GM12878 (cell line): ENCODE results near the gene LKAAEAR1. TPM values are rescaled to one million over a fixed set of nuclear protein-coding genes. Genes with fewer than 3 reads are reported as not detected.

Experiments
- ATAC-seq: fragments of 200-7000 bp; cut with Tn5 transposase; 3 replicates; pipeline ENCODE4 v1.9.1; 2020; ENCODE audit warnings: mild to moderate bottlenecking, moderate library complexity
- BruUV-seq: library from RNA; stranded (reverse); fragments of 400-500 nt; replicated peaks from 2 replicates; lab custom pipeline; 2021; lab: Mats Ljungman, UMichigan
- CTCF ChIA-PET: fragments of 300-600 bp; sonication (Branson Sonifier 250); formaldehyde crosslinking; extraction: SDS; loops from one replicate; lab custom pipeline; 2021; ENCODE audit warnings: inconsistent platforms; lab: Yijun Ruan, JAX
- POLR2A ChIA-PET: fragments of 350-600 bp; formaldehyde crosslinking; extraction: SDS; loops from one replicate; lab custom pipeline; 2021; ENCODE audit warnings: inconsistent platforms; lab: Charles Lee
- RAD21 ChIA-PET: fragments of 300-600 bp; sonication (Branson Sonifier 250); formaldehyde crosslinking; loops from one replicate; lab custom pipeline; 2023; ENCODE audit warnings: antibody characterized with exemption; ENCODE audit not compliant: unreplicated experiment; lab: Charles Lee
- SMC1A ChIA-PET: fragments of 300-600 bp; sonication (Branson Sonifier 250); formaldehyde crosslinking; loops from one replicate; lab custom pipeline; 2023; ENCODE audit not compliant: unreplicated experiment, uncharacterized antibody; lab: Charles Lee
- DNase-seq: peaks from one replicate; pipeline ENCODE4 v3.0.0-alpha.2; 2011; ENCODE audit warnings: low read depth, low spot score
- FAIRE-seq: peaks from 3 replicates; lab custom pipeline; 2011; peaks lifted over from hg19 to GRCh38; lab: Jason Lieb, UNC
- H2AFZ ChIP-seq: 2 replicates; pipeline ENCODE4 v1.6.0; 2011; ENCODE audit warnings: low read depth, low read length, control low read depth; ENCODE audit not compliant: control insufficient read depth
- H3K27ac ChIP-seq: 2 replicates; pipeline ENCODE4 v1.5.1; 2011; ENCODE audit warnings: control low read depth; ENCODE audit not compliant: control insufficient read depth, insufficient read depth
- H3K27me3 ChIP-seq, 2 experiments: replicated peaks in 1 of 2; 2 replicates each; pipeline versions ENCODE4 v1.6.0 to v1.6.1; 2011; ENCODE audit warnings: low read length in 1 of 2; ENCODE audit not compliant: control insufficient read depth in 2 of 2, insufficient read depth in 2 of 2
- H3K36me3 ChIP-seq, 2 experiments: 2 replicates each; pipeline ENCODE4 v1.5.1; 2011; ENCODE audit warnings: low read length in 1 of 2; ENCODE audit not compliant: control insufficient read depth in 2 of 2, insufficient read depth in 2 of 2
- H3K4me1 ChIP-seq: 2 replicates; pipeline ENCODE4 v1.6.1; 2011; ENCODE audit warnings: mild to moderate bottlenecking, low read length, moderate library complexity, mixed read lengths; ENCODE audit not compliant: control insufficient read depth, insufficient read depth
- H3K4me2 ChIP-seq: 2 replicates; pipeline ENCODE4 v1.6.0; 2011; ENCODE audit warnings: control low read depth; ENCODE audit not compliant: control insufficient read depth, insufficient read depth
- H3K4me3 ChIP-seq: fragments of 200-600 bp; sonication (generic); 2 replicates; pipeline ENCODE4 v1.5.1; 2016
- H3K79me2 ChIP-seq: 2 replicates; pipeline ENCODE4 v1.6.0; 2011; ENCODE audit warnings: low read length; ENCODE audit not compliant: control insufficient read depth, insufficient read depth
- H3K9ac ChIP-seq: 2 replicates; pipeline ENCODE4 v1.8.0; 2011; ENCODE audit warnings: low read length, control low read depth, mixed read lengths; ENCODE audit not compliant: control insufficient read depth, insufficient read depth
- H3K9me3 ChIP-seq: replicated peaks from 3 replicates; pipeline ENCODE4 v1.5.1; 2011; ENCODE audit warnings: mild to moderate bottlenecking, low read length; ENCODE audit not compliant: control insufficient read depth, insufficient read depth
- H4K20me1 ChIP-seq: 2 replicates; pipeline ENCODE4 v1.6.0; 2011; ENCODE audit not compliant: control insufficient read depth, insufficient read depth
- BCLAF1 ChIP-seq: fragments of 450-650 bp; IDR thresholded peaks from 2 replicates; pipeline ENCODE4 v1.6.1; 2017; ENCODE audit warnings: antibody characterized with exemption, mild to moderate bottlenecking, moderate library complexity
- HSF1 ChIP-seq: fragments of 150-350 bp; IDR thresholded peaks from 2 replicates; pipeline ENCODE4 v1.6.1; 2014; ENCODE audit warnings: mild to moderate bottlenecking, low read depth, low read length
- MEF2A ChIP-seq: IDR thresholded peaks from 2 replicates; pipeline ENCODE4 v1.6.1; 2011; ENCODE audit warnings: low read depth, mild to moderate bottlenecking, low read length, moderate library complexity; ENCODE audit not compliant: insufficient read depth
- NBN ChIP-seq: fragments of 450-650 bp; IDR thresholded peaks from 2 replicates; pipeline ENCODE4 v1.6.1; 2016
- NFYA ChIP-seq: IDR thresholded peaks from 2 replicates; pipeline ENCODE4 v1.6.1; 2011; ENCODE audit warnings: low read depth, mild to moderate bottlenecking, low read length, improper control_type of control experiment, borderline replicate concordance
- ZBTB11 ChIP-seq: fragments of 450-650 bp; formaldehyde crosslinking; IDR thresholded peaks from 2 replicates; pipeline ENCODE4 v1.5.0; 2022; ENCODE audit warnings: mild to moderate bottlenecking, missing genetic modification characterization
- ZSCAN29 ChIP-seq: fragments of 450-650 bp; IDR thresholded peaks from 2 replicates; pipeline ENCODE4 v1.6.1; 2017; ENCODE audit warnings: mild to moderate bottlenecking, moderate library complexity
- WGBS: methylation state at CpG from one replicate; pipeline ENCODE4 v1.1.6; 2016; ENCODE audit warnings: low lambda C conversion rate; ENCODE audit not compliant: insufficient replicate concordance, insufficient coverage; ENCODE audit errors: missing lambda C conversion rate; 5-methylcytosine and 5-hydroxymethylcytosine counted together
- in situ Hi-C: fragments of 300-500 bp; cut with MboI; formaldehyde crosslinking; loops from 9 replicates; pipeline ENCODE4 v1.14.3; 2018; ENCODE audit warnings: mixed read lengths
- intact Hi-C: fragments of 100-400 bp; cut with micrococcal nuclease; formaldehyde crosslinking; loops from one replicate; pipeline ENCODE4 v1.14.2; 2022; ENCODE audit not compliant: unreplicated experiment
- polyA plus RNA-seq, 11 experiments: library from polyadenylated mRNA; depleted of rRNA in 4 of 11; unstranded in 6 of 11; stranded (reverse) in 5 of 11; fragments of >200 nt; fragmentation: Nextera tagmentation in 4 of 11; fragmentation: Illumina TruSeq in 1 of 11; extraction: Ambion mirVana in 4 of 11; extraction: Trizol in 1 of 11; gene quantifications; 1 replicate in 1 of 11; 2 replicates in 10 of 11; pipeline versions ENCODE4 v1.2.1 to v1.2.3, GENCODE V29; 2011 to 2016; ENCODE audit warnings: inconsistent platforms in 2 of 11, missing spikeins in 2 of 11, low read depth in 1 of 11
- total RNA-seq, 4 experiments: library from RNA; depleted of rRNA in 3 of 4; stranded (reverse); fragments of >200 nt in 3 of 4; fragmentation: Illumina TruSeq in 1 of 4; extraction: Trizol in 1 of 4; gene quantifications; 2 replicates each; pipeline versions ENCODE4 v1.2.1 to v1.2.3, GENCODE V29; 2013 to 2021
- TF ChIP-seq, protein P1 (sequence below): fragments of 450-650 bp; IDR thresholded peaks from 2 replicates; pipeline ENCODE4 v1.6.1; 2016; ENCODE audit warnings: mild to moderate bottlenecking
- TF ChIP-seq, protein P2 (sequence below): fragments of 450-650 bp; IDR thresholded peaks from 2 replicates; pipeline ENCODE4 v1.6.1; 2016; ENCODE audit warnings: mild to moderate bottlenecking
- TF ChIP-seq, protein P3 (sequence below): IDR thresholded peaks from 2 replicates; pipeline ENCODE4 v1.6.1; 2011; ENCODE audit warnings: mild to moderate bottlenecking, low read depth, low read length, moderate library complexity; ENCODE audit not compliant: insufficient replicate concordance

The LKAAEAR1 gene
- total and polyA plus RNA-seq, 10 of the 15 experiments (the other 5 are each of a cell fraction or from before 2014, with no cell fraction given), result not detected

DNA sequence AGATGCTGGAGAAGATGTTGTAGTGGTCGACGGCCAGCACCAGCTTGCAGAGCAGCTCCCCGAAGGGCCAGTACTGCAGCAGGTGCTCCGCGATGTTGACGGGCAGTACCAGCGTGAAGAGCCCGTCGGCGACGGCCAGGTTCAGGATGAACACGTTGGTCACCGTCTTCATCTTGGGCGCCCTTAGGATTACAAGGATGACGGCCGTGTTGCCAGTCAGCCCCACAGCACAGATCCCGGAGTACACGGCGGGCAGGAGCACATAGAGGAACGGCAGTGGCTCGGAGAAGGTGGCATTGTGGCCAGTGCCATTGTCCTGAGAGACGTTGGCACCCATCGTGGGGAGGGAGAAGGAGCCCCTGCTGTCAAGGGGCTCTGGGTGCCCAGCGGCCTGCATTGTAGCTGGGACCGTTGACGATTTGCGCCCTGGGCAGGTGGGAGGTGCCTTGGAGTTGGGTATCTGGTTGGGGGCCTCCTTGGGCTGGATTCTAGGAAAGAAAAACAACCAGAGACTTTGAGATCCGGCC, 22.3 kb upstream of the LKAAEAR1 start:
- BruUV-seq, result no TSS peak
- no peaks in the 10 kb centered on the region for H3K36me3 ChIP-seq
- FAIRE-seq, result no peak
- ChIA-PET POLR2A (no interaction called here), RAD21 (interaction anchor here (0.9 to 2.3 kb wide), 2 partner anchors 16 to 67 kb away, joined by 3 to 7 read pairs; no protein-coding TSS in a partner anchor), CTCF (interaction anchor here (1.1 to 4.6 kb wide), 3 partner anchors 14 to 179 kb away, joined by 3 to 23 read pairs (median 3); no protein-coding TSS in a partner anchor), SMC1A (no interaction called here)
- H3K4me1 ChIP-seq, result no peaks in the 10 kb centered on the region; the same call in 1 of the 2 replicates
- H3K9me3 ChIP-seq, result no peaks in the 10 kb centered on the region
- intact Hi-C loops (no loop called here), in situ Hi-C loops (no loop called here)
- no peak for DNase-seq
- H3K4me3 ChIP-seq, result no peak overlapping the region
- WGBS, result 48% methylated on average over 28 of the region's 28 CpGs
- no peaks in the 10 kb centered on the region for H4K20me1 ChIP-seq
- no peak overlapping the region for H2AFZ ChIP-seq
- no peak overlapping the region for H3K4me2 ChIP-seq
- no peaks in the 10 kb centered on the region for H3K79me2 ChIP-seq
- peaks cover 3 to 5% of the 10 kb centered on the region in 2 experiments; a peak in 3 of 4 replicates for H3K27me3 ChIP-seq
- H3K9ac ChIP-seq, result no peak overlapping the region
- H3K27ac ChIP-seq, result no peak overlapping the region
- ATAC-seq, result no peak
- no peak for TF ChIP-seq ZSCAN29
- no peak for TF ChIP-seq ZBTB11 (CRISPR knock-in tag)
- TF ChIP-seq MEF2A, result no peak
- TF ChIP-seq NFYA, result no peak
- TF ChIP-seq, protein P1, sequence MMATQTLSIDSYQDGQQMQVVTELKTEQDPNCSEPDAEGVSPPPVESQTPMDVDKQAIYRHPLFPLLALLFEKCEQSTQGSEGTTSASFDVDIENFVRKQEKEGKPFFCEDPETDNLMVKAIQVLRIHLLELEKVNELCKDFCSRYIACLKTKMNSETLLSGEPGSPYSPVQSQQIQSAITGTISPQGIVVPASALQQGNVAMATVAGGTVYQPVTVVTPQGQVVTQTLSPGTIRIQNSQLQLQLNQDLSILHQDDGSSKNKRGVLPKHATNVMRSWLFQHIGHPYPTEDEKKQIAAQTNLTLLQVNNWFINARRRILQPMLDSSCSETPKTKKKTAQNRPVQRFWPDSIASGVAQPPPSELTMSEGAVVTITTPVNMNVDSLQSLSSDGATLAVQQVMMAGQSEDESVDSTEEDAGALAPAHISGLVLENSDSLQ, result no peak
- TF ChIP-seq, protein P2, sequence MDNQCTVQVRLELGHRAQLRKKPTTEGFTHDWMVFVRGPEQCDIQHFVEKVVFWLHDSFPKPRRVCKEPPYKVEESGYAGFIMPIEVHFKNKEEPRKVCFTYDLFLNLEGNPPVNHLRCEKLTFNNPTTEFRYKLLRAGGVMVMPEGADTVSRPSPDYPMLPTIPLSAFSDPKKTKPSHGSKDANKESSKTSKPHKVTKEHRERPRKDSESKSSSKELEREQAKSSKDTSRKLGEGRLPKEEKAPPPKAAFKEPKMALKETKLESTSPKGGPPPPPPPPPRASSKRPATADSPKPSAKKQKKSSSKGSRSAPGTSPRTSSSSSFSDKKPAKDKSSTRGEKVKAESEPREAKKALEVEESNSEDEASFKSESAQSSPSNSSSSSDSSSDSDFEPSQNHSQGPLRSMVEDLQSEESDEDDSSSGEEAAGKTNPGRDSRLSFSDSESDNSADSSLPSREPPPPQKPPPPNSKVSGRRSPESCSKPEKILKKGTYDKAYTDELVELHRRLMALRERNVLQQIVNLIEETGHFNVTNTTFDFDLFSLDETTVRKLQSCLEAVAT, result no peak
- TF ChIP-seq, protein P3, sequence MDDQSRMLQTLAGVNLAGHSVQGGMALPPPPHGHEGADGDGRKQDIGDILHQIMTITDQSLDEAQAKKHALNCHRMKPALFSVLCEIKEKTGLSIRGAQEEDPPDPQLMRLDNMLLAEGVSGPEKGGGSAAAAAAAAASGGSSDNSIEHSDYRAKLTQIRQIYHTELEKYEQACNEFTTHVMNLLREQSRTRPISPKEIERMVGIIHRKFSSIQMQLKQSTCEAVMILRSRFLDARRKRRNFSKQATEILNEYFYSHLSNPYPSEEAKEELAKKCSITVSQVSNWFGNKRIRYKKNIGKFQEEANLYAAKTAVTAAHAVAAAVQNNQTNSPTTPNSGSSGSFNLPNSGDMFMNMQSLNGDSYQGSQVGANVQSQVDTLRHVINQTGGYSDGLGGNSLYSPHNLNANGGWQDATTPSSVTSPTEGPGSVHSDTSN, result no peak
- TF ChIP-seq HSF1, result no peak
- TF ChIP-seq NBN, result no peak
- no peak for TF ChIP-seq BCLAF1
